Lower lobe of right lung (tissue), 2 donors: ENCODE data around the gene CDK4. TPM values are rescaled to one million over a fixed set of nuclear protein-coding genes. Genes with fewer than 3 reads are reported as not detected.

Source experiments
- ATAC-seq, 2 donors: fragments of 200-7000 bp; cut with Tn5 transposase; one replicate each; pipeline ENCODE4 v1.9.1; 2020 to 2022; ENCODE audit warnings: mild to moderate bottlenecking in 2 of 2, moderate library complexity in 2 of 2
- DNase-seq: peaks from one replicate; pipeline ENCODE4 v3.0.0-alpha.2; 2020
- H3K27ac ChIP-seq: fragments of 200-600 bp; one replicate; pipeline ENCODE4 v1.8.0; 2022
- H3K27me3 ChIP-seq: fragments of 200-600 bp; one replicate; pipeline ENCODE4 v1.8.0; 2022; ENCODE audit warnings: low read depth
- H3K36me3 ChIP-seq: fragments of 200-600 bp; one replicate; pipeline ENCODE4 v1.8.0; 2022; ENCODE audit warnings: mild to moderate bottlenecking
- H3K4me1 ChIP-seq: fragments of 200-600 bp; one replicate; pipeline ENCODE4 v1.8.0; 2022
- H3K4me3 ChIP-seq: fragments of 200-600 bp; one replicate; pipeline ENCODE4 v1.8.0; 2022; ENCODE audit warnings: mild to moderate bottlenecking
- H3K9me3 ChIP-seq: fragments of 200-600 bp; one replicate; pipeline ENCODE4 v1.8.0; 2022
- intact Hi-C: fragments of 100-400 bp; cut with DNase I; formaldehyde crosslinking; loops from one replicate; pipeline ENCODE4 v1.11.0; 2022
- long read RNA-seq: library from polyadenylated mRNA; unstranded; transcript quantifications from one replicate; pipeline ENCODE4 v2.0.0, GENCODE V29; 2021
- total RNA-seq: library from RNA; stranded (reverse); fragmentation: NEBNext Ultra II Directional; extraction: Animal tissue kit (Norgen Biotek cat#: 25700); gene quantifications from one replicate; pipeline ENCODE4 v1.2.1, GENCODE V29; 2021
- TF ChIP-seq, protein P1 (sequence below): fragments of 200-600 bp; IDR thresholded peaks from one replicate; pipeline ENCODE4 v1.8.0; 2022; ENCODE audit warnings: antibody characterized with exemption, mild to moderate bottlenecking
- donor health status: DM: no; HTN: yes; CAD: no; lungs with severe emphysema.

Gene CDK4
- 68.4 TPM for total RNA-seq
- long read RNA-seq, transcript CDK4-201 (8 exons, 2,076 nt) = major isoform, 113 of 120 reads
- long read RNA-seq, partial matches to known transcripts = 5 of 120 reads
- long read RNA-seq, other reads (novel, unspliced or antisense) = 2 of 120 reads

DNA sequence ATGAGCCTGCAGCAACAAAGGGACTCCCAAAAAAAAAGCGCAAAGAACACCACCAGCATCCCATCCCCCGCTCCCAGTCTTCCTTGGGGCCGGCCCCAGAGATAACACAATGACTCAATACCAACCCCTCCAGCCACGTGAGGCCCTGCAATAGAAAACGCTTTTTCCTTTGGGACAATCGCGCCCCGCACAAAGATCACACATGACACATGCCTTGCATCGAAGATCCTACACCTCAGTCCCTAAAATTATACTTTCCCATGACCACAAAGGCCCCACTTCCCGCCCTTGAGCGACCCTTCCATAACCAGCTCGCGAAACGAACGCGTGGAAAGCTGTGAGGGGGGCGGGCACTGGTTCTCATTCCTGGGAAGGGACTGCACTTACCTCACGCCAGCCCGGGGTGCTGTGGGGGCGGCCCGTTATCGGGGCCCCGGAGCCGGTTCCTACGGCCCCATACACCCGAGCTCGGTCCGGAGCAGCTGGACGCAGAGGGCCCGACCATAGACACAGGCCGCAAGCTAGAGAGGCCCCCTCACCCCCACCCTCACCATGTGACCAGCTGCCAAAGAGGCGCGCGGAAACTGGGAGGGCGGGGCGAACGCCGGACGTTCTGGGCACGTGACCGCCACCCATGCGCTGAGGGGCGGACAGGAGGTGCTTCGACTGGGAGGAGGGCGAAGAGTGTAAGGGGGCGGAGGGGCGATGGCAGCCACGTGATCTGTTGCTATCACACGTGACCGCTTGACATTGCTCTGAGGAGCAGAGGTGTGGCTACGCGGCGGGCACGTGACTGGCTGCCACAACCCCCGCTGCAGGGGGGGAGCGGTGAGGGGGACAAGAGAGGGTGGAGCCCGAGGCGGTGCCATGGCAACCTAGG, at the start of gene CDK4:
TSS of gene CDK4 (minus strand) at position 523 of the 880 bp plus-strand sequence. CDS start 593 bp downstream, outside the sequence.
- intact Hi-C loops = no loop called here
- Histone ChIP-seq H3K4me3 (peak within 1 kb of the TSS; percentile 84), H3K9me3 (no peaks in the 10 kb centered on the region), H3K36me3 (peaks cover 38% of the 10 kb centered on the region), H3K27me3 (no peaks in the 10 kb centered on the region), H3K4me1 (peaks cover 50% of the 10 kb centered on the region), H3K27ac (peak within 1 kb of the TSS; percentile 89)
- TF ChIP-seq, protein P1, sequence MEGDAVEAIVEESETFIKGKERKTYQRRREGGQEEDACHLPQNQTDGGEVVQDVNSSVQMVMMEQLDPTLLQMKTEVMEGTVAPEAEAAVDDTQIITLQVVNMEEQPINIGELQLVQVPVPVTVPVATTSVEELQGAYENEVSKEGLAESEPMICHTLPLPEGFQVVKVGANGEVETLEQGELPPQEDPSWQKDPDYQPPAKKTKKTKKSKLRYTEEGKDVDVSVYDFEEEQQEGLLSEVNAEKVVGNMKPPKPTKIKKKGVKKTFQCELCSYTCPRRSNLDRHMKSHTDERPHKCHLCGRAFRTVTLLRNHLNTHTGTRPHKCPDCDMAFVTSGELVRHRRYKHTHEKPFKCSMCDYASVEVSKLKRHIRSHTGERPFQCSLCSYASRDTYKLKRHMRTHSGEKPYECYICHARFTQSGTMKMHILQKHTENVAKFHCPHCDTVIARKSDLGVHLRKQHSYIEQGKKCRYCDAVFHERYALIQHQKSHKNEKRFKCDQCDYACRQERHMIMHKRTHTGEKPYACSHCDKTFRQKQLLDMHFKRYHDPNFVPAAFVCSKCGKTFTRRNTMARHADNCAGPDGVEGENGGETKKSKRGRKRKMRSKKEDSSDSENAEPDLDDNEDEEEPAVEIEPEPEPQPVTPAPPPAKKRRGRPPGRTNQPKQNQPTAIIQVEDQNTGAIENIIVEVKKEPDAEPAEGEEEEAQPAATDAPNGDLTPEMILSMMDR = no peak
- ATAC-seq (peak; percentile 90 to 93), DNase-seq (peak; percentile 99)

DNA sequence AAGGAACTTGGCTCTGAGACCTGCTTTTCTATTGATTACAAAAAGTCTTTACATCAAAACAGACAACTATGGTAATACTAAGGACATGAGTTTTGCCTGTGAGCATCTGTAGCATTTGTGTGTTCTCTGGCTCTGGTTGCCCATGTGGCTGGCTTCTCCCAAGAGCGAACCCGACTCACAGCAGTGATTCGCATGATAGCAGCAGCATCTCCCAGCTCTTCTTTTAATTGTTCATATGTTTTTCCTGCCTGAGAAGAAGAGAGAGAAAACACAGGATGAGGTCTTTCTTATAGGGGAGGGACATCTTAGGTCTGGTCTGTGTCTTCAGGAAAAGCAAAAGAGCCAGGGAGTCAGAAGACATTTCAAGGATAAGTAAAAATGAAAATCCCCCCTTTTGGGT, 48.9 kb upstream of the CDK4 start:
- peaks cover 98% of the 10 kb centered on the region for H3K36me3 ChIP-seq
- H3K27ac ChIP-seq = no peak overlapping the region
- H3K4me3 ChIP-seq = no peak overlapping the region
- DNase-seq (no peak), ATAC-seq (no peak)
- H3K4me1 ChIP-seq = peaks cover 6% of the 10 kb centered on the region
- H3K27me3 ChIP-seq = no peaks in the 10 kb centered on the region
- no peaks in the 10 kb centered on the region for H3K9me3 ChIP-seq
- intact Hi-C loops = no loop called here
- TF ChIP-seq, protein P1 = no peak

DNA sequence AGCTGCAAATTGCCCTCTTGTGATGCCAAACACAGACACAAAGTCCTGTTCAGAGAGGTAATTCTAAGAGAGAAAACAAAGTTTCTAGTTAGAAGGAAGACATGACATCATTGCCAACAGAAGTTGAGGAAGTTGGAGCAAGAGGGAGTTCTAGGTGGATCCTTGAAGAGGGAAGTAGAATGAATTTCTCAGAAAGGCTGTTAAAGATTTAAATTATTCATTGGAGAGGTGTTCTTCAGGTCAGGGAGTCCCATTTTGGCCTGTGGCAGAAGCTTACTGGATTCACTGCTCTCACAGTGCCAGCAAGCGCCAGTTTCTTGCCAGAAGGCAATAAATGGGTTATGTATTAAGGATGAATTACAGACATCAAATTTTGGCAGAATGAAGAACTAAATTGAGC, 45.8 kb upstream of the CDK4 start:
- no peak overlapping the region for H3K27ac ChIP-seq
- no peaks in the 10 kb centered on the region for H3K4me1 ChIP-seq
- ATAC-seq = peak; percentile 13 to 57
- H3K27me3 ChIP-seq = no peaks in the 10 kb centered on the region
- DNase-seq = no peak
- intact Hi-C loops = no loop called here
- TF ChIP-seq, protein P1 = no peak
- peaks cover 95% of the 10 kb centered on the region for H3K36me3 ChIP-seq
- no peak overlapping the region for H3K4me3 ChIP-seq
- H3K9me3 ChIP-seq = no peaks in the 10 kb centered on the region

DNA sequence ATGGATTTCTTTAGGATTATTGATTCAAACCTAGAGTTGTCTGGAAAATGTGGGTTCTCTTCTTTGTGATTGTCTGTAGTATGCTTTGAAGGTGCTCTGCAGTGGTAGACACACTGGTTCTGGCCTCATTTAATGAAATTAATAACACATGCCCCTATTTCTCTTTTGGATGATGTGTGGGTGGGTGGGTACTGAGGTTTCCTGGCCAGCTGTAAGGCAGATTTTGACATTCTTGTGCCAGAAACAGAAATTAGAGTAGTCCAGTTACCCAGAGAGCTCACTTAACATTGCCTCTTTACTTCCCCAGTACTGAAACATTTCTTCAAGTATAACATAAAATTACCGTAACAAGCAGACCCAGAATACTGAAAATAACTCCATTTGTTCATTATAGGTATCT, 44.9 kb upstream of the CDK4 start:
- no peaks in the 10 kb centered on the region for H3K27me3 ChIP-seq
- no peaks in the 10 kb centered on the region for H3K9me3 ChIP-seq
- TF ChIP-seq, protein P1 = no peak
- H3K4me1 ChIP-seq = no peaks in the 10 kb centered on the region
- no peak for ATAC-seq
- H3K4me3 ChIP-seq = no peak overlapping the region
- peaks cover 95% of the 10 kb centered on the region for H3K36me3 ChIP-seq
- no peak for DNase-seq
- intact Hi-C loops = no loop called here
- no peak overlapping the region for H3K27ac ChIP-seq

DNA sequence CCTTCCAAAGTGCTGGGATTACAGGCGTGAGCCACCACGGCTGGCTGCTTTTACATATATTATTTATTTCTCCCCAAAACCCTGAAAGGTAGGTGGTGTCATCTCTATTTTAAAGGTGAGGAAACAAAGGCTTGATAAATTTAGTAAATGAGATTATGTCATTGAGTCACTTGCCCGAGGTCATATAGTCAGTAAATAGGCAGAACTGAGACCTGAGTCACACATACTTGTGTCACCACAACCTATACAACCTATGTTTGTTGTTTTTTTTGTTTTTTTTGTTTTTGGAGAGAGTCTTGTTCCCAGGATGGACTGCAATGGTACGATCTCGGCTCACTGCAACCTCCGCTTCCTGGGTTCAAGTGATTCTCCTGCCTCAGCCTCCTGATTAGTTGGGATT, 43.2 kb upstream of the CDK4 start:
- peaks cover 93% of the 10 kb centered on the region for H3K36me3 ChIP-seq
- H3K27ac ChIP-seq = no peak overlapping the region
- no peak overlapping the region for H3K4me3 ChIP-seq
- ATAC-seq (no peak), DNase-seq (no peak)
- no peaks in the 10 kb centered on the region for H3K4me1 ChIP-seq
- TF ChIP-seq, protein P1 = no peak
- no peaks in the 10 kb centered on the region for H3K27me3 ChIP-seq
- intact Hi-C loops = no loop called here
- no peaks in the 10 kb centered on the region for H3K9me3 ChIP-seq
